ENCODE results near the gene TANGO2. TPM values are rescaled to one million over a fixed set of nuclear protein-coding genes. Genes with fewer than 3 reads are reported as not detected.

The TANGO2 gene
- total and polyA plus RNA-seq, 4 donors, result 20.7 to 48.8 (median 34.1) TPM

- H3K27ac ChIP-seq (ENCODE audit: low read depth in 1 of 2, low read length in 1 of 2), result no peak overlapping the region
- no peaks in the 10 kb centered on the region for H3K36me3 ChIP-seq (ENCODE audit: control insufficient read depth in 4 of 4, insufficient read depth in 4 of 4, low read length in 4 of 4)
- TF ChIP-seq, protein P1, sequence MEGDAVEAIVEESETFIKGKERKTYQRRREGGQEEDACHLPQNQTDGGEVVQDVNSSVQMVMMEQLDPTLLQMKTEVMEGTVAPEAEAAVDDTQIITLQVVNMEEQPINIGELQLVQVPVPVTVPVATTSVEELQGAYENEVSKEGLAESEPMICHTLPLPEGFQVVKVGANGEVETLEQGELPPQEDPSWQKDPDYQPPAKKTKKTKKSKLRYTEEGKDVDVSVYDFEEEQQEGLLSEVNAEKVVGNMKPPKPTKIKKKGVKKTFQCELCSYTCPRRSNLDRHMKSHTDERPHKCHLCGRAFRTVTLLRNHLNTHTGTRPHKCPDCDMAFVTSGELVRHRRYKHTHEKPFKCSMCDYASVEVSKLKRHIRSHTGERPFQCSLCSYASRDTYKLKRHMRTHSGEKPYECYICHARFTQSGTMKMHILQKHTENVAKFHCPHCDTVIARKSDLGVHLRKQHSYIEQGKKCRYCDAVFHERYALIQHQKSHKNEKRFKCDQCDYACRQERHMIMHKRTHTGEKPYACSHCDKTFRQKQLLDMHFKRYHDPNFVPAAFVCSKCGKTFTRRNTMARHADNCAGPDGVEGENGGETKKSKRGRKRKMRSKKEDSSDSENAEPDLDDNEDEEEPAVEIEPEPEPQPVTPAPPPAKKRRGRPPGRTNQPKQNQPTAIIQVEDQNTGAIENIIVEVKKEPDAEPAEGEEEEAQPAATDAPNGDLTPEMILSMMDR (IDR thresholded peaks at IDR 0.05; ENCODE audit: control extremely low read depth, extremely low read depth), result no peak
- peaks cover 0 to 16% (median 7%) of the 10 kb centered on the region in 5 donors for H3K4me1 ChIP-seq (ENCODE audit: control insufficient read depth in 5 of 5, insufficient read depth in 5 of 5, low read length in 5 of 5)
- 81 to 83% methylated on average over 13 of the region's 13 CpGs for WGBS, 2 donors
- no peaks in the 10 kb centered on the region for H3K9me3 ChIP-seq (ENCODE audit: control insufficient read depth in 4 of 4, insufficient read depth in 3 of 4, low read length in 3 of 4)
- H3K9ac ChIP-seq (ENCODE audit: insufficient read depth in 1 of 2, low read length in 2 of 2), result no peak overlapping the region
- H3K4me3 ChIP-seq, result no peak overlapping the region
- ATAC-seq (ENCODE audit: insufficient read depth, low FRiP score) (no peak), DNase-seq (no peak)
- H3K27me3 ChIP-seq (ENCODE audit: control insufficient read depth in 3 of 3, insufficient read depth in 3 of 3, low read length in 2 of 3), result peaks cover 0 to 2% (median 0%) of the 10 kb centered on the region in 3 donors
Observed at GRCh38 chr22:20024225-20024624, 3.3 kb downstream of the TANGO2 start.

GRCh38 chr22:20024650-20025397, 3.9 kb downstream of the TANGO2 start:
- Histone ChIP-seq H3K27me3 (ENCODE audit: control insufficient read depth in 3 of 3, insufficient read depth in 3 of 3, low read length in 2 of 3) (no peaks in the 10 kb centered on the region), H3K9ac (ENCODE audit: insufficient read depth in 1 of 2, low read length in 2 of 2) (no peak overlapping the region), H3K36me3 (ENCODE audit: control insufficient read depth in 4 of 4, insufficient read depth in 4 of 4, low read length in 4 of 4) (no peaks in the 10 kb centered on the region), H3K9me3 (ENCODE audit: control insufficient read depth in 4 of 4, insufficient read depth in 3 of 4, low read length in 3 of 4) (no peaks in the 10 kb centered on the region), H3K4me3 (no peak overlapping the region), H3K4me1 (ENCODE audit: control insufficient read depth in 5 of 5, insufficient read depth in 5 of 5, low read length in 5 of 5) (peaks cover 0 to 21% (median 7%) of the 10 kb centered on the region in 5 donors), H3K27ac (ENCODE audit: low read depth in 1 of 2, low read length in 1 of 2) (no peak overlapping the region)
- no peak for DNase-seq
- no peak for ATAC-seq (ENCODE audit: insufficient read depth, low FRiP score)
- TF ChIP-seq, protein P1 (IDR thresholded peaks at IDR 0.05; ENCODE audit: control extremely low read depth, extremely low read depth), result no peak
- 90 to 93% methylated on average over 15 of the region's 15 CpGs for WGBS, 2 donors

DNA sequence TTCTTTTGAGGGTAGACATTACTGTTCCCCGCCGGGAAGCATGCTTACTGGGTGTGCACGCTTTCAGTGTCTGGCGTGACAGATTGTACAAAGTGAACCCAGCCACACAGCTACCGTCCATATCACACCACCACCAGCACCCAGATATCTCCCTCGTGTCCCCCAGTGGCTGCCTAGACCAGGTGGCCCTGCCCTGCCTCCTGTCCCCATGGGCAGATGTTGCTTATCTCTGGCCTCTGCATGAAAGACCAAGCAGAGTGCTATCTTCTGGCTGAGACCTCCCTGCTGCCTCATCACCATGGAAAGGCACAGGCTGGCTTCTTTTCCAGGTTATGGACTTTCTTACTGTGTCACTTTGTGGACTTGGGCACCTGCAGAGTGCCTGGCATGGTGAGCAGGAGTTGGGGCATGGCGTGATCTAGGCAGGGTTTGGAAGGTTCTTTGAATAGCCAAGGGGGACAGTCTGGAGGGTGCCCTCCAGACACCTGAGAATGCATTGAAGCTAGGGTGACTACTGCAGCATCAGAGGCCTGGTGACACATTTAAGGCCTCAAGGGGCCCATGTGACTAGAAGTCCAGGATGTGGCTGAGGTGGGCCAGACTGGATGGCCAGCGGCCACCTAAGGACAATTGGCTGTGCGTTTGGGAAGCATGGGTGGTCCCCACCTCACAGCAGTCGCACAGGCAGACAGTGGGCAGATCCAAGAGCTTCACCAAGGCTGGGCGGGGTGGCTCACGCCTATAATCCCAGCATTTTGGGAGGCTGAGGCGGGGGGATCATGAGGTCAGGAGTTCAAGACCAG, 4.7 kb downstream of the TANGO2 start:
- Histone ChIP-seq H3K27ac (ENCODE audit: low read depth in 1 of 2, low read length in 1 of 2) (no peak overlapping the region), H3K9ac (ENCODE audit: insufficient read depth in 1 of 2, low read length in 2 of 2) (no peak overlapping the region), H3K36me3 (ENCODE audit: control insufficient read depth in 4 of 4, insufficient read depth in 4 of 4, low read length in 4 of 4) (no peaks in the 10 kb centered on the region), H3K4me3 (no peak overlapping the region), H3K4me1 (ENCODE audit: control insufficient read depth in 5 of 5, insufficient read depth in 5 of 5, low read length in 5 of 5) (peaks cover 0 to 17% (median 7%) of the 10 kb centered on the region in 5 donors), H3K9me3 (ENCODE audit: control insufficient read depth in 4 of 4, insufficient read depth in 3 of 4, low read length in 3 of 4) (no peaks in the 10 kb centered on the region), H3K27me3 (ENCODE audit: control insufficient read depth in 3 of 3, insufficient read depth in 3 of 3, low read length in 2 of 3) (no peaks in the 10 kb centered on the region)
- DNase-seq (no peak), ATAC-seq (ENCODE audit: insufficient read depth, low FRiP score) (no peak)
- WGBS, 2 donors, result 94 to 98% methylated on average over 13 of the region's 13 CpGs
- TF ChIP-seq, protein P1 (IDR thresholded peaks at IDR 0.05; ENCODE audit: control extremely low read depth, extremely low read depth), result no peak
